ENCODE results near the gene ZFHX3.

- TF ChIP-seq CTCF (IDR thresholded peaks at IDR 0.05) (no peak), POLR2A (IDR thresholded peaks at IDR 0.05) (no peak)
These were observed 28.4 kb upstream of the ZFHX3 start for GRCh38 chr16:73076324-73076810.

Measured in uterus (tissue), 2 donors.